Skeletal muscle tissue (tissue), 4 donors: ENCODE results near the gene APRT. TPM values are rescaled to one million over a fixed set of nuclear protein-coding genes. Genes with fewer than 3 reads are reported as not detected.

Source experiments
- H3K27ac ChIP-seq: one replicate; pipeline ENCODE4 v1.7.0; 2013; ENCODE audit warnings: mild to moderate bottlenecking, low read depth, low read length, inconsistent platforms
- H3K27me3 ChIP-seq, 3 donors: one replicate each; pipeline ENCODE4 v1.7.0; 2013; ENCODE audit warnings: low read length in 3 of 3; ENCODE audit not compliant: control insufficient read depth in 3 of 3, insufficient read depth in 3 of 3
- H3K36me3 ChIP-seq, 3 donors: one replicate each; pipeline ENCODE4 v1.7.0; 2013; ENCODE audit warnings: low read length in 3 of 3; ENCODE audit not compliant: control insufficient read depth in 3 of 3, insufficient read depth in 3 of 3
- H3K4me1 ChIP-seq, 3 donors: one replicate each; pipeline ENCODE4 v1.7.0; 2013; ENCODE audit warnings: low read length in 3 of 3, mild to moderate bottlenecking in 3 of 3; ENCODE audit not compliant: control insufficient read depth in 3 of 3, insufficient read depth in 3 of 3
- H3K4me3 ChIP-seq, 3 donors: one replicate each; pipeline ENCODE4 v1.7.0; 2013; ENCODE audit warnings: low read length in 3 of 3
- H3K9ac ChIP-seq, 3 donors: one replicate each; pipeline ENCODE4 v1.7.0; 2013; ENCODE audit warnings: low read length in 3 of 3, mild to moderate bottlenecking in 3 of 3, moderate library complexity in 2 of 3, low read depth in 1 of 3
- H3K9me3 ChIP-seq, 3 donors: one replicate each; pipeline ENCODE4 v1.7.0; 2013; ENCODE audit warnings: low read length in 3 of 3; ENCODE audit not compliant: control insufficient read depth in 3 of 3
- total RNA-seq: library from RNA; depleted of rRNA; stranded (reverse); fragments of >200 nt; gene quantifications from one replicate; pipeline ENCODE4 v1.2.3, GENCODE V29; 2014
- donor health status: Osteomylitis.

APRT gene
- total RNA-seq, 1 donor from 2014 or later, result 41.8 TPM

- no peak overlapping the region for H3K27ac ChIP-seq
- H3K36me3 ChIP-seq, result no peaks in the 10 kb centered on the region
- H3K27me3 ChIP-seq, result peaks cover 0 to 10% (median 6%) of the 10 kb centered on the region in 3 donors
- H3K9ac ChIP-seq, result no peak overlapping the region
- no peak overlapping the region for H3K4me3 ChIP-seq
- peaks cover 0 to 8% (median 6%) of the 10 kb centered on the region in 3 donors for H3K4me1 ChIP-seq
- peaks cover 0 to 8% (median 3%) of the 10 kb centered on the region in 3 donors for H3K9me3 ChIP-seq
These were observed 51.1 kb downstream of the APRT start for GRCh38 chr16:88760424-88761142.

- H3K36me3 ChIP-seq, result no peaks in the 10 kb centered on the region
- H3K9me3 ChIP-seq, result peaks cover 0 to 8% (median 3%) of the 10 kb centered on the region in 3 donors
- no peak overlapping the region for H3K4me3 ChIP-seq
- no peak overlapping the region for H3K9ac ChIP-seq
- H3K27ac ChIP-seq, result no peak overlapping the region
- H3K4me1 ChIP-seq, result peaks cover 0 to 8% (median 6%) of the 10 kb centered on the region in 3 donors
- peaks cover 0 to 7% (median 6%) of the 10 kb centered on the region in 3 donors for H3K27me3 ChIP-seq
These were observed 51.8 kb downstream of the APRT start for GRCh38 chr16:88759976-88760350.

Other genes with a start within 250 kb of the APRT start
- 14.6 TPM for gene ZC3H18, start 241.5 kb downstream of the APRT start, total RNA-seq
- not detected for gene IL17C, start 173.4 kb downstream of the APRT start, total RNA-seq
- 90.8 TPM for gene CYBA, start 160.9 kb downstream of the APRT start, total RNA-seq
- gene MVD, start 148.8 kb downstream of the APRT start, total RNA-seq, result 14.1 TPM
- 8.4 TPM for gene SNAI3, start 125.4 kb downstream of the APRT start, total RNA-seq
- 12.0 TPM for gene RNF166, start 105.5 kb downstream of the APRT start, total RNA-seq
- 10.4 TPM for gene CTU2, start 105.4 kb downstream of the APRT start, total RNA-seq
- 45.9 TPM for gene PIEZO1, start 26.7 kb downstream of the APRT start, total RNA-seq
- gene CDT1, start 8.1 kb downstream of the APRT start, total RNA-seq, result 6.3 TPM
- gene GALNS, start 45.0 kb upstream of the APRT start, total RNA-seq, result 9.9 TPM
- gene TRAPPC2L, start 45.2 kb upstream of the APRT start, total RNA-seq, result 29.2 TPM
- not detected for gene PABPN1L, start 54.7 kb upstream of the APRT start, total RNA-seq
- 2.1 TPM for gene CBFA2T3, start 165.3 kb upstream of the APRT start, total RNA-seq